WTC11 (cell line): ENCODE data around the gene PRR5L. TPM values are rescaled to one million over a fixed set of nuclear protein-coding genes. Genes with fewer than 3 reads are reported as not detected.

ENCODE experiments used
- ATAC-seq: fragments of 200-7000 bp; cut with Tn5 transposase; 2 replicates; pipeline ENCODE4 v1.10.0; 2021; ENCODE audit warnings: mild to moderate bottlenecking, moderate library complexity
- CTCF ChIA-PET: fragments of 300-600 bp; sonication (Branson Sonifier 250); formaldehyde crosslinking; loops from one replicate; lab custom pipeline; 2021; ENCODE audit warnings: antibody characterized with exemption; lab: Charles Lee
- POLR2A ChIA-PET: fragments of 350-600 bp; sonication (Branson Sonifier 250); formaldehyde crosslinking; loops from one replicate; lab custom pipeline; 2021; ENCODE audit warnings: antibody characterized with exemption; lab: Charles Lee
- DNase-seq: peaks from one replicate; pipeline ENCODE4 v3.0.0; 2021; ENCODE audit warnings: low spot score
- H3K27ac Mint-ChIP-seq: 2 replicates; pipeline ENCODE4 v1.8.0; 2021; ENCODE audit warnings: mixed read lengths
- H3K27me3 Mint-ChIP-seq: 2 replicates; pipeline ENCODE4 v1.8.0; 2021; ENCODE audit warnings: low read depth, mild to moderate bottlenecking, moderate library complexity, mixed read lengths
- H3K36me3 Mint-ChIP-seq: 2 replicates; pipeline ENCODE4 v1.8.0; 2021; ENCODE audit warnings: mixed read lengths
- H3K4me1 Mint-ChIP-seq: 2 replicates; pipeline ENCODE4 v1.8.0; 2022; ENCODE audit warnings: mixed read lengths
- H3K4me3 Mint-ChIP-seq: 2 replicates; pipeline ENCODE4 v1.8.0; 2021; ENCODE audit warnings: mild to moderate bottlenecking, moderate library complexity, mixed read lengths
- H3K9me3 Mint-ChIP-seq: 2 replicates; pipeline ENCODE4 v1.8.0; 2021; ENCODE audit warnings: mixed read lengths
- CREB1 ChIP-seq: sonication (generic); formaldehyde crosslinking; IDR thresholded peaks from 2 replicates; pipeline ENCODE4 v1.8.0; 2023; ENCODE audit warnings: mild to moderate bottlenecking, missing genetic modification reagents
- ESRRA ChIP-seq: sonication (generic); formaldehyde crosslinking; IDR thresholded peaks from 2 replicates; pipeline ENCODE4 v1.8.1; 2022; ENCODE audit warnings: mild to moderate bottlenecking, missing genetic modification reagents, borderline replicate concordance
- SMAD4 ChIP-seq: sonication (generic); formaldehyde crosslinking; IDR thresholded peaks from 2 replicates; pipeline ENCODE4 v1.8.0; 2022; ENCODE audit warnings: mild to moderate bottlenecking, missing genetic modification reagents
- TEAD1 ChIP-seq: sonication (generic); formaldehyde crosslinking; IDR thresholded peaks from 2 replicates; pipeline ENCODE4 v1.8.0; 2022; ENCODE audit warnings: mild to moderate bottlenecking, missing genetic modification reagents
- TEAD4 ChIP-seq: sonication (generic); formaldehyde crosslinking; IDR thresholded peaks from 2 replicates; pipeline ENCODE4 v1.8.0; 2022; ENCODE audit warnings: mild to moderate bottlenecking, missing genetic modification reagents
- ZNF396 ChIP-seq: fragments of 250-450 bp; sonication (Bioruptor Pico); IDR thresholded peaks from 2 replicates; pipeline ENCODE4 v1.8.0; 2021; ENCODE audit warnings: mild to moderate bottlenecking, moderate library complexity, borderline replicate concordance
- total RNA-seq: library from RNA; stranded (reverse); gene quantifications from 3 replicates; pipeline ENCODE4 v1.2.3, GENCODE V29; 2021
- TF ChIP-seq, protein P1 (sequence below): sonication (generic); formaldehyde crosslinking; IDR thresholded peaks from 2 replicates; pipeline ENCODE4 v1.8.0; 2022; ENCODE audit warnings: missing genetic modification reagents
- TF ChIP-seq, protein P2 (sequence below): sonication (generic); formaldehyde crosslinking; IDR thresholded peaks from 2 replicates; pipeline ENCODE4 v1.8.1; 2023; ENCODE audit warnings: mild to moderate bottlenecking, missing genetic modification reagents, moderate library complexity
- TF ChIP-seq, protein P3 (sequence below): sonication (generic); formaldehyde crosslinking; IDR thresholded peaks from 2 replicates; pipeline ENCODE4 v1.8.1; 2022; ENCODE audit warnings: mild to moderate bottlenecking, missing genetic modification reagents, moderate library complexity, borderline replicate concordance
- TF ChIP-seq, protein P4 (sequence below): sonication (generic); formaldehyde crosslinking; IDR thresholded peaks from 2 replicates; pipeline ENCODE4 v1.8.0; 2023; ENCODE audit warnings: missing genetic modification reagents
- TF ChIP-seq, protein P5 (sequence below): sonication (generic); formaldehyde crosslinking; IDR thresholded peaks from 2 replicates; pipeline ENCODE4 v1.8.1; 2022; ENCODE audit warnings: low read depth, missing genetic modification reagents, borderline replicate concordance

PRR5L gene
- total RNA-seq, 1 experiment from 2014 or later, result 3.9 TPM

DNA sequence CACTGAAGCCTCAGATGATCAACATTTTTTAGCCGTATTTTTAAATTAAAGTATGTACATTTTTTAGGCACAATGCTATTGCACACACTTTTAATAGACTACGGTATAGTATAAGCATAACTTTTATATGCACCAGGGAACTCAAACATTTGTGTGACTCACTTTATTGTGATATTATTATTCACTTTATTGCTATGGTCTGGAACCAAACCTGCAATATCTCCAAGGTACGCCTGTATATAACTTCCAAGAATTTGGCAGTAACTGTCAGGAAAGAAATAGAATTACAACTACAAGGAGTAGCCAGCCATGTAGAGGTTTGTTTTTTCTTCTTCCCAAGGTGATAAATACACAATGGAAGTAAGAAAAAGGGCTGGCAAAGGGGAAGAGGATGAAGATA, 62.3 kb downstream of the PRR5L start (continued):
- TF ChIP-seq, protein P1, sequence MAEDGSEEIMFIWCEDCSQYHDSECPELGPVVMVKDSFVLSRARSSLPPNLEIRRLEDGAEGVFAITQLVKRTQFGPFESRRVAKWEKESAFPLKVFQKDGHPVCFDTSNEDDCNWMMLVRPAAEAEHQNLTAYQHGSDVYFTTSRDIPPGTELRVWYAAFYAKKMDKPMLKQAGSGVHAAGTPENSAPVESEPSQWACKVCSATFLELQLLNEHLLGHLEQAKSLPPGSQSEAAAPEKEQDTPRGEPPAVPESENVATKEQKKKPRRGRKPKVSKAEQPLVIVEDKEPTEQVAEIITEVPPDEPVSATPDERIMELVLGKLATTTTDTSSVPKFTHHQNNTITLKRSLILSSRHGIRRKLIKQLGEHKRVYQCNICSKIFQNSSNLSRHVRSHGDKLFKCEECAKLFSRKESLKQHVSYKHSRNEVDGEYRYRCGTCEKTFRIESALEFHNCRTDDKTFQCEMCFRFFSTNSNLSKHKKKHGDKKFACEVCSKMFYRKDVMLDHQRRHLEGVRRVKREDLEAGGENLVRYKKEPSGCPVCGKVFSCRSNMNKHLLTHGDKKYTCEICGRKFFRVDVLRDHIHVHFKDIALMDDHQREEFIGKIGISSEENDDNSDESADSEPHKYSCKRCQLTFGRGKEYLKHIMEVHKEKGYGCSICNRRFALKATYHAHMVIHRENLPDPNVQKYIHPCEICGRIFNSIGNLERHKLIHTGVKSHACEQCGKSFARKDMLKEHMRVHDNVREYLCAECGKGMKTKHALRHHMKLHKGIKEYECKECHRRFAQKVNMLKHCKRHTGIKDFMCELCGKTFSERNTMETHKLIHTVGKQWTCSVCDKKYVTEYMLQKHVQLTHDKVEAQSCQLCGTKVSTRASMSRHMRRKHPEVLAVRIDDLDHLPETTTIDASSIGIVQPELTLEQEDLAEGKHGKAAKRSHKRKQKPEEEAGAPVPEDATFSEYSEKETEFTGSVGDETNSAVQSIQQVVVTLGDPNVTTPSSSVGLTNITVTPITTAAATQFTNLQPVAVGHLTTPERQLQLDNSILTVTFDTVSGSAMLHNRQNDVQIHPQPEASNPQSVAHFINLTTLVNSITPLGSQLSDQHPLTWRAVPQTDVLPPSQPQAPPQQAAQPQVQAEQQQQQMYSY, result no peak
- no peak for TF ChIP-seq ESRRA
- TF ChIP-seq, protein P2, sequence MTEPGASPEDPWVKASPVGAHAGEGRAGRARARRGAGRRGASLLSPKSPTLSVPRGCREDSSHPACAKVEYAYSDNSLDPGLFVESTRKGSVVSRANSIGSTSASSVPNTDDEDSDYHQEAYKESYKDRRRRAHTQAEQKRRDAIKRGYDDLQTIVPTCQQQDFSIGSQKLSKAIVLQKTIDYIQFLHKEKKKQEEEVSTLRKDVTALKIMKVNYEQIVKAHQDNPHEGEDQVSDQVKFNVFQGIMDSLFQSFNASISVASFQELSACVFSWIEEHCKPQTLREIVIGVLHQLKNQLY, result no peak
- TF ChIP-seq, all 79 proteins: peak for 0

DNA sequence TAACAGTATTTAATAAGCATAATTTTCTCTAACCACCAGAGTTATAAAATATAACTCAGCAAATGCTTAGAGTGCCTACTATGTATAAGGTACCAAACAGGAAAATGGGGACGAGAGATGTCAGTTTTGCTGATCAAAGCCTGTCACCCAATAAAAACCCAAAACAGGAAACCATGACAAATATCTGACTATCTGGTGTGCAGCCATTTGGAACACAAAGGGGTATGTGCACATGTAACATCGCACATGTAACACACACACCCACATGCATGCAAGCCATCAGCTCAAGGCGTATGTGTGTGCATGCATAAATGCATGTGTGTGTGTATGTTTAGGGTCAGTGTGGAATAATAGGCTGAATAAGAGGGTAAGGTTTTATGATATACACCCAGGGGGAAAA, 64.2 kb downstream of the PRR5L start:
- POLR2A ChIA-PET, result interaction anchor here (0.8 kb wide), 1 partner anchor 13 kb away, joined by 3 read pairs; no protein-coding TSS in a partner anchor
- CTCF ChIA-PET, result interaction anchor here (0.9 to 1.4 kb wide), 3 partner anchors 16 to 132 kb away, joined by 3 read pairs; no protein-coding TSS in a partner anchor
- H3K4me3 Mint-ChIP-seq, result no peak overlapping the region
- ATAC-seq (no peak), DNase-seq (no peak)
- H3K27me3 Mint-ChIP-seq, result peaks cover 19% of the 10 kb centered on the region; the same call in 1 of the 2 replicates
- H3K27ac Mint-ChIP-seq, result no peak overlapping the region
- no peaks in the 10 kb centered on the region for H3K9me3 Mint-ChIP-seq
- TF ChIP-seq ZNF396 (CRISPR knock-in tag) (no peak), TEAD1 (CRISPR knock-in tag) (no peak)
- TF ChIP-seq, protein P3, sequence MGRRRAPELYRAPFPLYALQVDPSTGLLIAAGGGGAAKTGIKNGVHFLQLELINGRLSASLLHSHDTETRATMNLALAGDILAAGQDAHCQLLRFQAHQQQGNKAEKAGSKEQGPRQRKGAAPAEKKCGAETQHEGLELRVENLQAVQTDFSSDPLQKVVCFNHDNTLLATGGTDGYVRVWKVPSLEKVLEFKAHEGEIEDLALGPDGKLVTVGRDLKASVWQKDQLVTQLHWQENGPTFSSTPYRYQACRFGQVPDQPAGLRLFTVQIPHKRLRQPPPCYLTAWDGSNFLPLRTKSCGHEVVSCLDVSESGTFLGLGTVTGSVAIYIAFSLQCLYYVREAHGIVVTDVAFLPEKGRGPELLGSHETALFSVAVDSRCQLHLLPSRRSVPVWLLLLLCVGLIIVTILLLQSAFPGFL (CRISPR knock-in tag), result no peak
- H3K4me1 Mint-ChIP-seq, result peaks cover 25% of the 10 kb centered on the region
- H3K36me3 Mint-ChIP-seq, result no peaks in the 10 kb centered on the region

DNA sequence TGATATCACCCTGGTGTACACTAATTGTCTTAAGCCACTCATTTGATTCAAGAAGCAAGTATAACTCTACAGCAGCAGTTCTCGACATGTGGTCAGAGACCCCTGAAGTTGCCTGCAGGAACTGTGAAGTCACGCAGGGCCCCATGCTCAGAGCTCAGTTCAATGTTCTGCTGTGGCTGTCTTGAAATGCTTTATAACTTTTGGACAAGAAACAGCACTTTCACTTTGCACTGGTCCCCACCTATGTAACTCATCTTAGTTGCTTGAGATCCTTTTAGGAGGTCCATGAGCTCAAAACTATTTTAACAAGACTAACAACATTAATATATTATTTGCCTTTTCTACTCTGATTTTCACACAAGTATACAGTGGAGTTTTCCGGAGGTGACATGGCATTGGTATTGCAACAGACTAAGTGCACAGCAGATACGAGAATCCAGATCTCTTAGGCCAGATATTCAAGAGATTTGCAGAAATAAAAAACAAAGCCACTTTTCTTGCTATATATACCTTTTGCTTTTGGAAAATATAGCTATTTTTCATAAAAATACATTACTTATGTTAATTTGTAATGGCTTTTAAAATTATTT, 64.8 kb downstream of the PRR5L start:
- CTCF ChIA-PET, result interaction anchor here (0.6 to 1.4 kb wide), 4 partner anchors 15 to 433 kb away, joined by 3 read pairs; no protein-coding TSS in a partner anchor
- Mint-ChIP-seq H3K36me3 (no peaks in the 10 kb centered on the region), H3K27ac (no peak overlapping the region), H3K4me1 (peaks cover 25% of the 10 kb centered on the region), H3K9me3 (no peaks in the 10 kb centered on the region), H3K27me3 (peaks cover 17% of the 10 kb centered on the region; the same call in 1 of the 2 replicates), H3K4me3 (no peak overlapping the region)
- no peak for ATAC-seq
- DNase-seq, result no peak
- TF ChIP-seq SMAD4, result no peak
- TF ChIP-seq, protein P4, sequence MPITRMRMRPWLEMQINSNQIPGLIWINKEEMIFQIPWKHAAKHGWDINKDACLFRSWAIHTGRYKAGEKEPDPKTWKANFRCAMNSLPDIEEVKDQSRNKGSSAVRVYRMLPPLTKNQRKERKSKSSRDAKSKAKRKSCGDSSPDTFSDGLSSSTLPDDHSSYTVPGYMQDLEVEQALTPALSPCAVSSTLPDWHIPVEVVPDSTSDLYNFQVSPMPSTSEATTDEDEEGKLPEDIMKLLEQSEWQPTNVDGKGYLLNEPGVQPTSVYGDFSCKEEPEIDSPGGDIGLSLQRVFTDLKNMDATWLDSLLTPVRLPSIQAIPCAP (CRISPR knock-in tag), result no peak
- POLR2A ChIA-PET, result interaction anchor here (0.8 kb wide), 1 partner anchor 12 kb away, joined by 3 read pairs; no protein-coding TSS in a partner anchor

DNA sequence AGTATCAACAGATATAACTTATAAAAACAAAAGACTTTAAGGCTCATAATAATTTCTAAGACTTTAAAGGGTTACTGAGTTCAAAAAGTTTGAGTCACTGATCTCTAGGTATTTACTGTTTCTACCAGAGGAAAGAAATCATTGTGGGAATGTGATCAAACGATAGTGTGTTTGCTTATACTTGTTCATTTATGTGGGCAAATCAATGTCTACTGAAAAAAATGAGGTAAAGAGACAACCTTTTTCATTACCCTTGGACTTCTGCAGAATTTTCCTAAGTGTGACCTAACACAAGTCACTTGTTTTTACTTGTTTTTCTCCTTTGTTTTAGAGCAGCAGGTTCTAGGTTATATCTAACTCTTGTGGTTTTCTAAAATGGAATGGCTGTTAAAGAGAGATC, 65.4 kb downstream of the PRR5L start:
- no peak for TF ChIP-seq CREB1
- TF ChIP-seq TEAD4 (CRISPR knock-in tag), result no peak
- TF ChIP-seq, protein P5, sequence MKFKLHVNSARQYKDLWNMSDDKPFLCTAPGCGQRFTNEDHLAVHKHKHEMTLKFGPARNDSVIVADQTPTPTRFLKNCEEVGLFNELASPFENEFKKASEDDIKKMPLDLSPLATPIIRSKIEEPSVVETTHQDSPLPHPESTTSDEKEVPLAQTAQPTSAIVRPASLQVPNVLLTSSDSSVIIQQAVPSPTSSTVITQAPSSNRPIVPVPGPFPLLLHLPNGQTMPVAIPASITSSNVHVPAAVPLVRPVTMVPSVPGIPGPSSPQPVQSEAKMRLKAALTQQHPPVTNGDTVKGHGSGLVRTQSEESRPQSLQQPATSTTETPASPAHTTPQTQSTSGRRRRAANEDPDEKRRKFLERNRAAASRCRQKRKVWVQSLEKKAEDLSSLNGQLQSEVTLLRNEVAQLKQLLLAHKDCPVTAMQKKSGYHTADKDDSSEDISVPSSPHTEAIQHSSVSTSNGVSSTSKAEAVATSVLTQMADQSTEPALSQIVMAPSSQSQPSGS (CRISPR knock-in tag), result no peak
- TF ChIP-seq ESRRA, result no peak
- no peaks in the 10 kb centered on the region for H3K36me3 Mint-ChIP-seq
- no peak overlapping the region; the same call in 1 of the 2 replicates for H3K4me3 Mint-ChIP-seq
- peaks cover 25% of the 10 kb centered on the region for H3K4me1 Mint-ChIP-seq
- DNase-seq (no peak), ATAC-seq (no peak)
- ChIA-PET CTCF (interaction anchor here (0.6 to 1.4 kb wide), 3 partner anchors 103 to 433 kb away, joined by 3 read pairs; no protein-coding TSS in a partner anchor), POLR2A (no interaction called here)
- no peak overlapping the region for H3K27ac Mint-ChIP-seq
- peaks cover 14% of the 10 kb centered on the region; the same call in 1 of the 2 replicates for H3K27me3 Mint-ChIP-seq
- no peaks in the 10 kb centered on the region for H3K9me3 Mint-ChIP-seq
